Activated effector memory CD4-positive, alpha-beta T cell treated with anti-CD3 and anti-CD28 coated beads, Interleukin-2, amount 50 U/mL, for 16 hours (primary cell): Measurements from ENCODE around the gene SYNJ2.

Experiments
- DNase-seq: peaks from one replicate; pipeline ENCODE4 v3.0.0-alpha.2; 2020

SYNJ2 gene

GRCh38 chr6:158015188-158015506 lies 33.5 kb downstream of the SYNJ2 start:
- DNase-seq, result no peak

- peak; percentile 44 for DNase-seq
Measured at GRCh38 chr6:158016571-158017383, 35.1 kb downstream of the SYNJ2 start.

- DNase-seq, result no peak
Measured at GRCh38 chr6:158017621-158018040, 36.0 kb downstream of the SYNJ2 start.

- DNase-seq, result no peak
Measured at GRCh38 chr6:158018041-158018771, 36.5 kb downstream of the SYNJ2 start.

- peak; percentile 51 for DNase-seq
Measured at GRCh38 chr6:158018851-158019361, 37.2 kb downstream of the SYNJ2 start.

- peak; percentile 38 for DNase-seq
Measured at GRCh38 chr6:158019416-158019815, 37.8 kb downstream of the SYNJ2 start.

- peak; percentile 63 for DNase-seq
Measured at GRCh38 chr6:158020272-158020711, 38.6 kb downstream of the SYNJ2 start.

GRCh38 chr6:158020811-158021210 lies 39.1 kb downstream of the SYNJ2 start:
- no peak for DNase-seq

- DNase-seq, result peak; percentile 56
Measured at GRCh38 chr6:158021376-158021775, 39.7 kb downstream of the SYNJ2 start.

- DNase-seq, result peak; percentile 52
Measured at GRCh38 chr6:158021814-158022748, 40.4 kb downstream of the SYNJ2 start.

GRCh38 chr6:158022749-158023596 lies 41.3 kb downstream of the SYNJ2 start:
- peak; percentile 52 for DNase-seq

GRCh38 chr6:158023597-158023939 lies 41.9 kb downstream of the SYNJ2 start:
- no peak for DNase-seq

- DNase-seq, result peak; percentile 33
Measured at GRCh38 chr6:158024566-158025297, 43.1 kb downstream of the SYNJ2 start.

- DNase-seq, result peak; percentile 92
Measured at GRCh38 chr6:158026054-158026900, 44.6 kb downstream of the SYNJ2 start.

- no peak for DNase-seq
Measured at GRCh38 chr6:158026901-158027589, 45.4 kb downstream of the SYNJ2 start.

- DNase-seq, result peak; percentile 56
Measured at GRCh38 chr6:158027590-158028285, 46.1 kb downstream of the SYNJ2 start.

GRCh38 chr6:158028421-158028820 lies 46.8 kb downstream of the SYNJ2 start:
- DNase-seq, result peak; percentile 39

- DNase-seq, result peak; percentile 45
Measured at GRCh38 chr6:158028876-158029275, 47.2 kb downstream of the SYNJ2 start.

- peak; percentile 38 for DNase-seq
Measured at GRCh38 chr6:158029668-158030230, 48.1 kb downstream of the SYNJ2 start.
